Stimulated activated CD8-positive, alpha-beta memory T cell treated with anti-CD3 and anti-CD28 coated beads, Interleukin-15, amount 100 ng/mL, for 1 hour (primary cell): ENCODE measurements around the gene MSI2.

Source experiments
- DNase-seq: peaks from one replicate; pipeline ENCODE4 v3.0.0-alpha.2; 2020; ENCODE audit warnings: low read depth

MSI2 gene

DNA sequence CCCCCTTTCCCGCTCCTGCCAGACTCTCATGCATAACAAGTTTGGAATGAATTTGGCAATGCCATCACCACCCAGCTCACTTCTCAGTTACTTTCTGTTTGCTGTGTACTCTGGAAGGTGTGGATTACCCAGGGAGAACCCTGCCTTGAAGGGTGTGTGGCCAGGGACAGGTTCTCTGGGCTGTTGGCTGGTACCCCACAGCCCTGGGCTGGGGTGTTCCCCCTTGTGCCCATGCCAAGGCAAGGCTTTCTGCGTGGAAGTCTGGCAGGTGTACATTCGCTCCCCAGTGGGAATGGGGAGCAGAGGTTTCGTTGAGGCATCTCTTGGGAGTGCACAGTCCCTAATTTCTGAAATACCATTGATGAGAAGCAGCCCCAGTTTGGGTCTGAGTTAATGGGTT is 301.1 kb downstream of the MSI2 start:
- DNase-seq = no peak

DNA sequence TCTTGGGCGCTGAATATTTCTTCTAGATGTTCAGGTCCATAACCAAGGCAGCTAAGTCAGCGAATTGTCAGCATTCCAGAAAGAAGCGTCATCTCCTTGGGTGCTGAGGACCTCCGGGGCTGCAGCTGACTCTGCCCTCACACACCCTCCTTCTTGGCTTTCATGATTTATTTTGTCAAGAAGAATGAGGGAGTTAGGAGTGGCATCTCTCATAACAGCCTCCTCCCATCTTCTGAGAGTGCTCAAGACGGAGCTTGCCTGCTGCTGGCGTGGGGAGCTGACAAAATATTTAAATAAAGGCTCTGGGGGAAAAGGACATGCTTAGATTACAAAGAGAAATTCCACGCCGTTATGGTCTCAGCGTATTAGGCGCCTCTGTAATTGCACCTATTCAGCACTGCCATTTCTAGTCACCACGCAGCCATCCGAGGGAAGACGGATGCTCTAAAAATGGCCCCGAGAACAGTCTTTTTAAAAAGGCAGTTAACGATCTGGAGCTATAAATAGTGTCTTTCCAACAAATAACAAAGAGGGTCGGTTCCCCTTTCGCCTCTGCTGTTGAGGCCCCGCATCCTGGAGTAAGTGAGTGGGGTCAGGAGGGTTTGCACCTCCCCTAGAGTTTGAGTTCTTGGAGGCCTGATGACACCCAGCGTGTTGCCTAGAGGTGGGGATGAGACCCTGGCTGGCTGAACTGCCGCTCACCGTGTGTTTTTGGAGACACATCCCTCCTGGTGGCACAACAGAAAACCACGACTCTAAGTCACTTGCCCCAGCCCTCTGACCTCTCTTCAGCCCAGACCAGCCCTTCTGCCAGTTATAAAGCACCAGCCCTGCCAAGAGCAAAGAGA is 301.7 kb downstream of the MSI2 start:
- DNase-seq = no peak

DNA sequence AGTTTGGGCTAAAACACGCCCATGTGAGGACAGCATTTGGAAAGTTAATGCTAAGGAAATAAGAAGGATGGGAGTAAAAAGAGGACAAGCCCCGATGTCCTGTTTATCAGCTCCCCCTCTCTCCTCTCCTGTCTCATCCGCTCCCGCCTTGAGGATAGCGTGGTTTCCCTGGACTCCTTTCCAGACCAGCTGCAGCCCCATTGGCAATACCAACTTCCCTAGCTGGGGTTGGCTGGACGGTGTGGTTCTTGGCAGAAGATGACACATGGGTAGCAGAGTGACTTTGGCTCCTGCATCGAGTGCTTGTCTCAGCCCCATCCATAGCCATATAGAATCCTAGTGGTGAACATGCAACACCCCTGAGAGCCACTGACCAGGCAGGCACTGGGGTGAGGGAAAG is 302.9 kb downstream of the MSI2 start:
- DNase-seq = no peak

DNA sequence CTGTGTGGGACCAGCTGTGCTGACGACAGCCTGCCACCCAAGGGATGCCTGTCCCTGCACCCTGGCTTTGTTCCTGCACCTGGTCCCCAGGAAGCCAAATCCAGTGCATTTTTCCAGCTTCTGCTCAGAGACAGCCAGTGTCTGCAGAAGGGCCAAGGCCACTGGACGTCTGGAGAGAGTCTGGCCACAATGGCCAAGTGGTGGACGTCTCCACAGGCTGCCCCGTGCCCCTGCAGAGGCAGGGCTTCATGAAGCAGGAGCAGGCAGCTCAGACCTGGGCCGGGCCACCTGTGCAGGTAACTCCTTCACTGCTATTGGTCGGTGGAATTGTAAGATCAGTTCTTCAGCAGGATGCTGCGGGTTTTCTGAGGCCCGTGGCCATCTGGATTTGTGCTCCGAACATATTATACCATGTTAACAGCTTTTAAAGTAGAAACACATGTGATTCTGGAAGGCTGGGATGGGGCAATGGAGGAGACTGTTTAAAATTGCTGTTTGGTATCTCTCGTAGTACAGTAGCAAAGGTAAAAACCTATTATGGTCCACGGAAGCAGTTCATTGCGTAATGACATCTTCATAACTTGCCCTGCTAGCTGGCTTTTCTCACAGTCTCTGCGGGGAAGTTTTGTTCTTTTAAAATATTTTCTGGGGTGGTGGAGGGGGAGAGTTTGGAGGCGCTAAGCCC is 303.5 kb downstream of the MSI2 start:
- DNase-seq = no peak

DNA sequence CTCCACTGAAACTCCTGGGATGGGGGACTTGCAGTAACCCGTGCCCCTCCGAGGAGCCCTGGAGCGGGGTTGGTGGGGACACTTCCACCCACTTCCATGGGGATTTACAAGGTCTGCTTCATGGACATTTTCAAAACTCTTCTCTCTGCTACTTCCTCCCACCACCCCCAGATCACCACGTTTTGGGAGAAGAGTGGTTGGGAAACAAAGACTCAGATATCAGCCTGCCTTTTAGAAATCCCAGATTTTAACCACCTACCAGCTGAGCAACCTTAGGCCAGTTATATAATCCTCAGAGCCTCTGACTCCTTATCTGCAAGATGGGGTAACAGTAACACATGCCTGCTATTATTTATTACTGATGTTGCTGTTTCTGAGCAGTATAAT is 304.0 kb downstream of the MSI2 start:
- no peak for DNase-seq

DNA sequence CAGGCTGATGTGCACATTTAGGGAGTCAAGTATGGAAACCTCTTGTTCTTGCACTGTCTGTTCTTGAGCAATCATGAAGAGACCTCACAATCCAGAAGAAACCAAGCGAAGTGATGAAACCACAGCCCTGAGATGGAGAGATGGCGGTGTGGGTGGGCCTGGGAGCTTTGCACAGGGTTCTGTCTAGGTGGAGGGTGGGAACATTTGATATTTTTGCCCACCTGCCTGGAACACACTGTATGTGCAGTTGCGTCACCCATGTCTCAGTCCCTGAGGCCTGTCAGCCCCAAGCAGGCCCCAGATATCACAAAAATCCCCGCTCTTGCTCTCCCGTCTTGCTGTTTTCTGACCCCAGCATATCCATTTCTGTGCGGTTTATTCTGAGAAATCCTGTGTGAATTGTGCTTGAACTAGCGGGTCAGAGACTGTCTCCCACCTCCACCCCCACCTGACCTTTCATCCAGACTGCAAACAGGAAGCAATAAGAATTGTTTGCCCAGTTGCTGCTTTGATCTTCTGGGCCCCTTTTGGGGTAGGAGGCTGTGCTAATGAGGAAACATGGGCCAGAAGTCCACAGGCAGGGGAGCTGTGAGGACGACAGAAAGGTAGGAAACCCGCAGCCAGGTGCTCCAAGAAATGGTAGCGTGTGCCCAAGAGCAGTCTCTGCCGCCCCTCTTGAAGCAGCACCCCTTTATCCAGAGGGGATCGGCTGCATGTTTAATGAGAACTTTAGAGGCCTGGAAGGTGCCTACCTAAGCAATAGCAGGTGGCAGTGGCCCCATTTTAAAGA is 304.9 kb downstream of the MSI2 start:
- DNase-seq = no peak

DNA sequence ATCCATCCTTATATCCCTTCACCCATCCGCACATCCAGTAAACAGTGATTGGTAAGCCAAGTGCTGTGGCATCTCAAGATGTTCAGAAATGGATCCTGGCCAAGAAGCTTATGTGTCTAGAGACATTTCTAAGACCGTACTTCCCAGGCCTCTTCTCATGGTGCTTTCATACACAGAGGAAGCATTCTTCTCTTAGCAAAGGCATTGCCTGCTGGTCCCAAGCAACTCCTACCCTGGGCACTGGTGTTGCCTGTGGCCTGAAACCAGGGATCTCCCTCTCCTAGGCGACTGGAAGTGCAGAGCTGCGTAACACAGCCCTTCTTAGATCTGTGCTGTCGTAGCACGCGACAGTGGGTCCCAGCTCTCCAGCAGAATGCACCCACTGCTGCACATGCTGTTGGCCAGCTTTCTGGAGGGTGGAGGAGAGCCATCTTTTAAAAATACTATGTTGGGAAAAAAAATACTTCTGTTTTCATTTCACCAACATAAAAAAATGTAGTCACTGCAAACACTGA is 305.9 kb downstream of the MSI2 start:
- DNase-seq = no peak

DNA sequence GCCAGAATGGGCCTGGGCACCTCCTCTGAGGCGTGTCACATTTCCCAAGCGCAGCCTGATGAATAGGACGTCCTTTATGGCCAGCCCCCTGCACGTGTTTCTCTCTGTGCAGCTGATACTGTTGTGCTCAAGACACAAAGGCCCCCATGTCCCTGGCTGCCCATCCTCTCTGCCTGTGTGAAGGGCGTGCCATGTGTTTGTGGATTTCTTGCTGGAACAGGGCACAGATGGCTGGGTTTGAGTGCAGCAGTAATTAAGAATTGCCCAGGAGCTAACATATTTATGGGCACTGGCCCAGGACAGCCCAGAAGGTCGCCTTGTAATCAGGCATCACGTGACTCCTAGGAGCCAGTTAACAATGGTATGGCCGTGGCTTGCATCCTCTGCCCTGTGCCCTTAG is 307.6 kb downstream of the MSI2 start:
- DNase-seq = no peak

DNA sequence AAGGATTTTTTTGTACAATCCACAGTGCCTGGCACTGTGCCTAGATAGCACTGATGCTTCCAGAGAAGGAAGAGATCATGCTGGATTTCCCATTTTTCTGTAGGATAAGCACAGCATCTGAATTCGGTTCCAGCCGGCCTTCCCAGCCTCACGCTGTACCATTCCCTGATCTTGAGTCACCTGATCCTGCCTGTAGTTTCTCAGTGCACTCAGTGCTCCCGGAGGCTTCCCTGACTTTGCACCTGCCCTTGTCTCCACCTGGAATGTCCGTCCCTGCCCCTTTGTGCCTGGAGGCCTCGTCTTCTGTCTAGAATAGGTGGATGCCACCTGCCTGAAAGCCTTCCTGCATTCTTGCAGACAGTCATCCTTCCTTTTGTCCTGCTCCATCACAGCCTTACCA is 308.9 kb downstream of the MSI2 start:
- no peak for DNase-seq

DNA sequence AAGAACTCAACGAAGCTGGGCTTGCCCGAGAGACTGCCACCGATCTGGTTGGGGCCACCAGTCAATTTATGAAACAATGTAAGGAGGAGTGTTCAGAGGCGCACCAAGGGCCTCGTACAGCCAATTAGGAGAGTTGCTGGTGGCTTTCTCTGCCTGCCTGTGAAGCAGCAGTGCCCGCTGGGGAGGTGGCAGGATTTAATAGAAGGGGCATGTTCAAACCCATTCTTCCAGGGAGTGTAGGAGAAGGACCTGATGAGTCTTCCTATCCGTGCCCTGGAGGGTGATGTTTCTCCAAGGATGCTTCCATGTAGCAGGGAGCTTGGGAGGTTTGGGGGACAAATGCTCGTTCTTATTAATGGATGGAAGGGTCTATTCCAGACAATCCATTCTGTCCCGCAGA is 310.4 kb downstream of the MSI2 start:
- DNase-seq = no peak

DNA sequence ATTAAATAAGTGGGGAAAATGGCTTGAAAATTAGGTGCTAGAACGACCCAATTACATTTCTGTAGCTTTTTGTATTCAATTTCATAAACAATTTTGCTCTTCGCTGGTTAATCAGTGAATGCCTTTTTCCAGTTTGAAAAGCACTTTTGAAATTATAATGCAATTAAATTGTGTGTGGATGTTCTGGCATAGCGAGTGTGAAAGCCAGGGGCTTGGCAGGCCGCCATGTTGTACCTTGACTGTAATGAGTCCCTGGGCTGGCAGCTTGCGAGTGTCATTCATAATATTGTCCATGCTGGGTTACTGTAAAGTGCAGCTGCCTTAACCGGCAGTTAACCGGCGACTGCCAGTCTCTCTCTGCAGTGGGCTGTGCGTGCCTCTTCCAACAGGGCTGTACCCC is 310.9 kb downstream of the MSI2 start:
- no peak for DNase-seq

DNA sequence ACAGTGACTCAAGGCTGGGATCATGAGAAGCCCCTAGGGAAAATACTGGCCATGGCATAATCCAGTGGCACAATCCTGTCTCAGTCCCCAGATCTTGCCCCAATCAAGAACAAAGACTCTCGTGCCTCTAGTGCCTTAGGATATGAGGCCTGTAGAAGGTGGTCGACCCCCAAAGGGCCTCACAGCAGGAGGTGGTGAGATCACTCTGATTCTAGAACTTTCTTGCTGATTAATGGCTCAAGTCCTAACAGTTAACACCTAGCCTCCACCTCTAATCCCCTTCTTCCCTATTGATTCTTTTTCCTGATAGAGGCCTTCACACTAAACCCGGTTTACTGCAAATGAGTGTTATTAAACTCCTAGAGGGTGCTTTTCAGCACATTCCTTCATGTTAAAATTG is 312.0 kb downstream of the MSI2 start:
- no peak for DNase-seq

DNA sequence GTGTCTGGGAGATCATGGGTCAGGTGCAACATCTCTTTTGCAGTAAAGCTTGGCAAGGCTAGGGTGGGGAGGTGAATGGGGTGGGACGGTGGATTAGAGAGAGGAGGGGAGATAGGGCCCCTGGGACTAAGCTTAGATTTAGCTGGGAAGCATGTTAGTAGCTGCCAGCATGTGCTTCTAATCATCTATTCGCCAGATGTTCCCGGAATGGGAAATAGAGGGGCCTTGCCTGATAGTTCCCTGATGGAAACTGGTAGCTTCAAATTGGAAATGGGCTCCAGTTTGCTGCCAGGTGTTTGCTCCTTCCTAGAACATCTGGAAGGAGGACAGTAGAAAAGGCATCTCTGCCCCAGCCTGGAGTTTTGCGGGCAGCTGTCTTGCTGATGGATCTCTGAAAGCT is 312.7 kb downstream of the MSI2 start:
- no peak for DNase-seq

DNA sequence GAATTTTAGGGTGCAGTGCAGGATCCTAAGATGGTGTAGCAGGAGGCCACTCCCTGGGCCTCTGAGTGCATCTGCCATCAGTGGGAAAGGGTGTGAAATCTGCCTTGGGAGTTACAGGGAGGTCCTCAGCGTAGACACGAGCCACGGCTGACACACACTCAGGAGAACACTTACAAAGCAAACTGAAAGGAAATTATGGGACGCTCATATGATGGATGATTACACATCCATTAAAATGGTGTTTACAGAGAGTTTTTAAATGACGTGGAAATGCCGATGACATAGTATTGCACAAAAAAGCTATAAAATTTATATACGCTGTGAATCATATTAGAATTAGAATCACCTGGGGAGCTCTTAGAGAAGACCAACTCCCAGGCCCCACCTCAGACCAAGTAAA is 313.5 kb downstream of the MSI2 start:
- DNase-seq = no peak

DNA sequence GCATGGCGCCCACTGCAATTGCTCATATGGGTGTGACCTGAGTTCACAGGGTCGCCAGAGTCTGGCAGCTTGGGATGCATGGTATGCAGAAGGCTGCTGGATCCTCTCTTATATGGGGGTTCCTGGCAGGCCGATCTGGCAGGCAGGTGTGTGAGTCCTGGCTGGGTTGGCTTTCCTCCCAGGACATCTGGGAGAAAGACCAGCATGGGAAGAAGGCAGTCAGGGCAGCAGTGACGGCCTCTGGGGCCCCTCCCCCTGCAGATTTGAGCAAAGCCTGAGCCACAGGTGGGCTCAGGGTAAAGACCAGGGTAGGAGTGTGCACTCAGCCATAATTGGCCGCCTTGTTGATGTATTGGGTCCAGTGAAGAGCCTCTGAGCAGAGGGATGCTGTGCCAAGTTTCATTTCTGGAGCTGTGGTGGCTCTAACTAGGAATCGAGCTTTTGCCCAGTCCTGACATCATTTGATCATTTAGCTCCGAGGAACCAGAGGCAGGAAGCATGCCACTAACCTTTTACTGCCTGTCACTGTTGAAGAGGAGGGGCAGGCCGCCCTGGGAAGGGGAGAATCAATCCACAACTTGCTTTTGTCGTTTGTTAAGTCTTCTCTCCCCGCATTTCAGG is 314.5 kb downstream of the MSI2 start:
- no peak for DNase-seq

DNA sequence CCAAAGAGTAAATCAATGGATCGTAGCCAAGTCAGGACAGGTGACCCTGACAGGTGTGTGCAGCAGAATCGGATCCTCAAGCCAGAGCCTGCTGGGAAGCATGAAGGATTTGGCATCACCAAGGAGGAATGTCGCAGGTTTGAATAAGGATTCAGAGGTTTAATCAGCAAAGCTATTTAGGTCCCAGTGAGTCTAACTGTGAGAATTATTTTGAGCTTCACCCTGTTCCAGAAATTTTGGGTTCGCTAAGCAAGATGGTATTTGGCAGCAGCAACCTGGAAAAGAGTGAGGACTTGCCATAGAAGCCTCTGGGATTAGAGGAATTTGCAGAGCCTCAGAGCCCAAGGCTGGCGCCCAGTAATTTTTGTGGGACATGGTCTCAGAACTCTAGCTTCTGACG is 315.7 kb downstream of the MSI2 start:
- DNase-seq = no peak

DNA sequence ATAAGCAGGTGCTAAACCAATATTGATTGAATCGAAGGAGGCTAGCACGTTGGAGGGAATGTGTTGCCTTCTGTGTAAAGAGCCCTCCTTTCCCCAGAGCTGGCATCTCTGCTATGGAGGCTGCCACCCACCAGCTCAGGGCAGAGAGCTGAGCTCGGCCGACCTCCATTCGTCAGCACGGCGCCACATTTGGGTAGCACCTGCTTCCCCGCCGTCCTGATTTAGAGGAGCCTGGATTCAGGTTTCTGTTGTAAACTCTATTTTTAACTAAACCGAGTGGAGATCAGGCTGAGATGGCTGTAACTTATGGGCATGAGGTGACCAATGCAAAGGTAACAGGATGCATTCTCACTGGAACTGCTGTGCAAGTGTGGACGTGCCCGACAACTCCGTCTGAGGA is 316.3 kb downstream of the MSI2 start:
- no peak for DNase-seq

DNA sequence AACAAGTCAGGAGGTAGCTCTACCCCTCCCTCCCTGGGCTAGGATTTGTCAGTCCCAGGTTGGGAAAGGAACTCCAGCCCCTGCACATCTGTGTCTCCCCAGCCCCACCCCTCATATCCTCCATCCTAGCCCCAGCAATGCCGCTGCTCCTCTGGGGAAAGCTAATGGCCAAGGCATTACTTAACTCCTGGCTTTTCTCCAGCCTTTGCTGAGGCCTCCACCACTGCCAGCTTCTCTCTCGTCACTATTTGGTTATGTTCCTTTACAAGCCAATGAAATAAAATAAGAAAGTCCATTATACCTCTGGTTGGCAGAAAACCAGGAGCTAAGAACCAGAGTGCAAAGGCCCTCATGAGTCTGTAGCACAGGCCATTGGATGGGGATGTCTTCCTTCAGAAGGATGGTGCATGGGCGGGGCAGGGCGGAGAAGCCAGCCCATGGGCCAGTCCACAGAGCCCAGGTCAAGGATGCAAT is 317.8 kb downstream of the MSI2 start:
- no peak for DNase-seq

DNA sequence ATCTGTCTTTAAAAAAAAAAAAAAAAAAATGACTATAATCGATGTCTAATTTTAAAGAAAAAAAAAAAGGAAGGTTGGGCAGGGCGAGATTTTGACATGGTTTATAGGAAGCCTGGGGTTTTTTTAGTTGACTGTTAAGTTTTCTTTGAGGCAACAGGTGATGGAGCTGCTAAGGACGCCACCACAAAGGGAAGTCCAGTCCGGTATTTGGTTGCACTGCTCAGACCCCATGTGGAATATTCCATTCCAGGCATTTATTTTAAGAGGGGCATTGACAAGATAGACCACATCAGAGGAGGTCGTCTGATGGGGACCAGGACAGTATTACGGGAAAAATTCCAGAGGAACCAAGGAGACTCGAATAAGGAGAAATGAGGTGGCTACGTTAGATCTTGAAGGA is 320.4 kb downstream of the MSI2 start:
- no peak for DNase-seq

DNA sequence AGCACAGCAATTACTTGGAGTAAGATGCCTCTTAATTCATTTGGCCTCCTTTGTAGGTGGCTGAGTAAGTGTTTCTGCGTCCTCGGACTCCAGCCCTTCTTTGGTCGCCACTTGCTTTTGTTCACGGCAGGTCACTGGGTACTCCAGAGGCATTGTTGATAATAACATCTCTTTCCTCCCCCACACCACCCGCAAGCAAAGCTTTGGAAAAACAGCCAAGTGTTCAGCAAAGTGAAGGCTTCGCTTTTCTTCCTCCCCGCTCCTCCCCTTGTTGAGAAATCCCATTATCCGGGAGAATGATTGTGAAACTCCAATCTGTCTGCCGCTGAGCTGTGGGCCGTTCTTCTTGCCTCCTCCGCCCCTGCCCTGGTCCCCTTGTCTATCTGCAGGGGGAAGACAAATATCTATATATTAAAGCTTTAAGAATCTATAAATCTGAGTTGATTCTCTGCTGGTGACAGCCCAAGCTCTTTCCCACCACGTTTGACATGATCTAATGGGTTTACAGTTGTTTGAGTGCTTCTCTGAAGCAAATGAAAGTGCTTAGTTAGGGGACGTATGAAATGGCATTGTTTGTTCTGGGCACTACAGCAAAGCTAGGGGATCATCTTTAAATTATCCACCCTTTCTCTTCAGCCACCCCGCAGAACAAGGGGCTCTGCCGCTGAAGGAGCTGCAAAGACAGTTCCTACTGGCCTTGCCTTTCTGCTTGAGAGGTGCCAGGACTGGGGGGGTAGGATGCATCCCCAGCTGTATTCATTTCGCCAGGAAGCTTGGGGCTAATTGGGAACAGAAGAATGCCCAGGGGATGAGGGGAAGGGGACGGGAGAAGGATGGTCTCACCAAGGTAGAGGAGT is 321.7 kb downstream of the MSI2 start:
- no peak for DNase-seq

DNA sequence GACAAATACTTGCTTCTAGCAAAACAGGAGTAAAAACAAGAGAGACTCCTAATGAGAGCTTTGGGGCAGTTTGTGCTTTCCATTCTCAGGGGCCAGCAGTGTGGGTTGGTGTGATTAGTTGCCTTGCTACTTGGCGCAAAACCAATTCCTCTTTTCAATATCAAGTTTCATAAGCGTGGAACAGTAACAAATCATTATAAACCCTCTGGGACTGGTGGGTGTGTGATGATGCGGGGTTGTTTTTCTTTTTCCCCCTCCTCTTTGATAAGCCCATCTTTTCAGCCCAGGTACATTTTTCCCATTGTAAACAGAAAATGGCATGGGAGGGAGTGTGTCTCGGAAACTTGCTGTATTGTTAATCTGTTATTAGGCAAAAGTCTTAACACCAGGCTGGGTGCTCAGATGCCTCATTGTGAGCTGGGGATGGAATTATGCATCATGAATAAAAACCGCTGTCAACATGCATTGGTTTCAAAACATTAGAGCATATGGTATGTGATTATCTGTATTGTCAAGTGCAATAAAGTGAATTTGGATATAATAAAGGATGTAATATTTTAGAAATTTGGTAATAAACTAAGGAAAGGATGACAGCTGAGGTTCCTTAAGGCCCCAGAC is 322.4 kb downstream of the MSI2 start:
- no peak for DNase-seq
